HG03439 (cell line): Measurements from ENCODE around the gene PRRT2.
A peak's percentile ranks its signal among the peaks of the same experiment; 100 is the strongest.
"Not testable (repeated sequence)": the region's sequence is repeated elsewhere in the genome, so short reads cannot be mapped to it uniquely, and the experiment has no call there.

Experiments
- ATAC-seq: cut with Tn5 transposase; IDR thresholded peaks from one replicate; pipeline ENCODE4 v1.9.1; 2021; ENCODE audit warnings: mild to moderate bottlenecking, moderate library complexity; ENCODE audit not compliant: unreplicated experiment

The PRRT2 gene

DNA sequence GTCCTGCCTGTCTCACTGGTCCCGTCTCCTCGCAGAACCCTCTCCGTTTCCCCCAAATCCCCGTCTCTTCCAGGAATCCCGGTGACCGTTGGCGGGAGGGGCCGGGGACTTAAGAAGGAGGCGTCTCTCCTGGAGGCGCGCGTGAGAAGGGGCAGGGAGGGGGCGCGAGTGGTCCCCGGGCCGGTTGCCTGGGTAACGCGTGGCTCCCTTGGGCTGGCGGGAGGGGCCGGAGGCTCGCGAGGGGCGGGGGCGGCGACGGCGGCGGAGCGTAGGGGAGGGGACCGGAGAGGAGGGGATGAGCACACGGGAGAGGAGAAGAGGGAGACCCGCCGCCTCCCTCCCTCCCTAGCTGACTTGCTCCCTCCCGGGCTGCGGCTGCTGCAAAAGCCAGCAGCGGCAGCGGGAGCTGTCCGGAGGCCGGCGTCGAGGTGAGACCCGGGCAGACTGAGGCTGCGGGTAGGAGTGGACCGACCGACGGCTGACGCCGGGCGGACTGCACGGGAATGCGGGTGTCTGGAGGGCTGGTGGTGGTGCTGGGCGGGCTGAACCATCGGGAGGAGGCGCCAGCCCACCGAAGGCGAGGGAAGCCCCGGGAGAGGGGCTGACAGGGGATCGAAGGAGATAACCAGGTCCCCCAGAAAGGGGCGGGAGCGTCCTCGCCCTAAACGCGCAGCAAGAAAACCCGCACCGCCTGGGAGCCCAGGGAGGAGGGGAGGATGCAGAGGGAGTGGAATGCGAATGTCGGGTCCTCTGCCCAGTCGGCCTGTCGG lies at the start of gene PRRT2:
PRRT2 (plus strand) TSS at position 298 of the 770 bp plus-strand sequence. CDS start 862 bp downstream, outside the sequence.
- no peak for ATAC-seq

DNA sequence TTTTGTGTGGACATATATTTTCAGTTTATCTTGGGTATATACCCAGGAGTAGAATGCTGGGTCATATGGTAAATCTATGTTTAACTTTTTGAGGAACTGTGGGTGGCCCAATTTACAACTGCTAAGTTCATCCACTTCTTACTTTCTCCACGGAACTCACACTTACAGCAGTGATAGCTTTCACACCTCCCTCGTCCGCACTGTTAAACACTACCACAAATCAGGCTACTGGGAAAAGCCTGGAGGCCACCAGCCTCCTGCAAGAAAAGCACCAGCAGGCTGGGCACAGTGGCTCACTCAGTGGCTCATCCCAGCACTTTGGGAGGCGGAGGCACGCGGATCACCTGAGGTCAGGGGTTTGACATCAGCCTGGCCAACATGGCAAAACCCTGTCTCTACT lies 48.7 kb upstream of the PRRT2 start:
- no peak for ATAC-seq

DNA sequence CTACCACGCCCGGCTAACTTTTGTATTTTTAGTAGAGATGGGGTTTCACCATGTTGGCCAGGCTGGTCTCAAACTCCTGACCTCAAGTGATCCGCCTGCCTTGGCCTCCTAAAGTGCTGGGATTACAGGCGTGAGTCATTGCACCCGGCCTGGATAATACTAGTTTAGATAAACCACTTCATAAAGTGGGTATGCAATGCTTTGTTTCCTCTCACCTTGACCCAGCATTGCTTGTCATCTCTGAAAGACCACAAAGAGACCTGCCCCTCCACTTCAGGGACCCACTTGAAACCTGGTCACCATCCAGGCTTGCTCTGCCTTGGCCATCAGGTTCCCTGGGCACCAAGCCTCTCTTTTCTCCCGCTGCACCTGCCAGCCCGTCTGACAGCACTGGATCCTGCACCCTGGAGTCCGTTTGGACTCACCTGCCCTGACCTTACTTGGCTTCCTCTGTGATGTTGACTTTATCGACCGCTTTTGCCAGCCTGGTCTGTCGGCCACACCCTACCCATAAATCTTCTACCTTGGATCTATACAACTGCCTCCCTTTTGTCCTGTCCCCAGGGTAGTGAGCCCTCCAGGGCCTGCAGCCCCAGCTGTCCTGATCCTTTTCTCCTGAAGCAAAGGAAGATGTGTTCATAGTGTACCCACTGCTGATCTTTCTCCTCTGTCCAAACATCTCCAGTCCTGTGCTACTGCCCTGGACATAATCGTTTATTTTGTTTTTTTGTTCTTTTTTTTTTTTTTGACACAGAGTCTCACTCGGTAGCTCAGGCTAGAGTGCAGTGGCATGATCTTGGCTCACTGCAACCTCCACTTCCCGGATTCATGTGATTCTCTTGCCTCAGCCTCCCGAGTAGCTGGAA lies 46.6 kb upstream of the PRRT2 start:
- ATAC-seq, result no peak

DNA sequence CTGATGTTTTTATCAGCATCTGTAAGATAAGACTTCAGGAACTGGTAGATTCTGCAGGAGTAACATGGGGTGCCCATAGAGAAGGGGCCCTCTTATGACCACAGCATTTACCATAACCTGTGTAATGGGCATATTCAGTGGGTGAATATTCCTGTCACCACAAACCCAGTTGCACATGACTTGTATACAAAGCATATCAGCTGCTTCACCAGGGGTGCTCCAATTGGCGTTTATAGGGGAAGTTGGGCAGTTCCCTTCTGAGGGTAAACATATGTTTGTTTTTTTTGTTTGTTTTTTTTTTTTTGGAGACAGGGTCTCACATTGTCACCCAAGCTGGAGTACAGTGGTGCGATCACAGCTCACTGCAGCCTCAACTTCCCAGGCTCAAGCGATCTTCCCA lies 45.4 kb upstream of the PRRT2 start:
- ATAC-seq, result no peak

DNA sequence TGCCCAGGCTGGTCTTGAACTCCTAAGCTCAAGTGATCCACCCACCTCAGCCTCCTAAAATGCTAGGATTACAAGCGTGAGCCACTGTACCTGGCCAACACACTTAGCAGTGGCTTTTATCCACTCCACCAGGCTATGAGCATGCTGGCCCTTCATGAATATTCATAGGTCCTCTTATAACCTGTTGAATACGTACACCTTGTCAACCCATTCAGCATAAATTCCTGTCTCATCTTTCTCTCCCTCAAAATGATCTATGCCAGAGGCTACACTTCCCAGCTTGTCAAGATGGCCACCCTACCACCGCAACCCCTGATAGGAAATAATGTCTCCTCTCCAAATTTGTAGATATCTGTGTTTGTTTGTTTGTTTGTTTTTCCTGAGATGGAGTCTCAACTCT lies 44.9 kb upstream of the PRRT2 start:
- ATAC-seq, result no peak

- ATAC-seq, result no peak
Measured at GRCh38 chr16:29769507-29769906, 42.5 kb upstream of the PRRT2 start.

GRCh38 chr16:29770250-29770929 lies 41.6 kb upstream of the PRRT2 start:
- ATAC-seq, result no peak

GRCh38 chr16:29772330-29772729 lies 39.7 kb upstream of the PRRT2 start:
- not testable (repeated sequence) for ATAC-seq

DNA sequence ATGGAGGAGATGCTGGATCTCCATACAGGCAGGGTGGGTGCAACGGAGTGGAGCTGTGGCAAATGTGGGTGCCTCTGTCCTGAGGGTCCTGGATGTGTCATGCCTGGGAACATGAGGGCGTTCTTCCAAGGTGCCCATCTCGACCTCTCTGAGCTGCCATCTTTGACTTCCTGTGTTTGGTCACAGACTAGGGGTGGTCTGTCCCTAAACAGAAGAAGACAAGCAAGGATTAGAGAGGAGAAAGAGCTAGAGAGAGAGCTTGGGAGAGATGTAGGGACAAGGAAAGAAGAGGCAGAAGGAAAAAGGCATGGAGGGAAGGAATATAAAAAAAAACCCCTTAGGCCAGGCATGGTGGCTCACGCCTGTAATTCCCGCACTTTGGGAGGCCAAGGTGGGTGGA lies 37.3 kb upstream of the PRRT2 start:
- no peak for ATAC-seq

- no peak for ATAC-seq
Measured at GRCh38 chr16:29775742-29776408, 36.1 kb upstream of the PRRT2 start.

DNA sequence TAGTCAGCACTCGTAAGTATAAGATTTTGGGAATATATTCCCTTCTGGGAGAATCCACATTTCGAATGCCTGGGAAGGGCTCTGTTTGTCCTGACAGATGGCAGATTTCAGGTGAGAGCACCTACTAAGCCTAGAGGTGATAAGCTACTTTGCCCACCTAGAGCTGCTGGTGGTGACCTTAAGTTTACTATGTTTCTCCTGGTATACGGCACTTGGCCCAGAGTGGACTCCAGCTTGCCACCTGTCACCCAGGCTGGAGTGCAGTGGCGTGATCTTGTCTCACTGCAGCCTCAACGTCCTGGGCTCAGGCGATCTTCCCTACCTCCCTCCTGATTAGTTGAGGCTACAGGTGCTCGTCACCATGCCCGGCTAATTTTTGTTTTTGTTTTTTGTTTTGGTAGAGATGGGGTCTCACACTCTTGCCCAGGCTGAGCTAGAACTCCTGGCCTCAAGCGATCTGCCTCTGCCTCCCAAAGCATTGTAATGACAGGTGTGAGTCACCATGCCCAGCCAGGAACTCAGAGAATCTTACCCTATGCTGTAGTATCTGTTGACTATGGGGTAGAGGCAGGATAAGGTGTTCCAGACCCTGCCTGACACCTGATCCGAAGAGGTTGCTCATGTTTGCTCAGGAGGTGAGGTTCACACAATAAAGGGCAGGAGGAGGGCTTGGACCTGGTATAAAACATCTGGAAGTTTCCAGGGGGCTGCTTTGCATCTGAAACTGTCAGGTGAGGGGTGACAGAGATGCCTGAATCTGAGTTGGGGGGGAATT lies 34.2 kb upstream of the PRRT2 start, which contains the start of gene ZG16:
ZG16 (plus strand) TSS at position 681 of the 775 bp plus-strand sequence. CDS start 1,011 bp downstream, outside the sequence.
- ATAC-seq, result no peak

GRCh38 chr16:29779474-29779873 lies 32.5 kb upstream of the PRRT2 start:
- ATAC-seq, result no peak

- ATAC-seq, result not testable (repeated sequence)
Measured at GRCh38 chr16:29783094-29783953, 28.7 kb upstream of the PRRT2 start.

DNA sequence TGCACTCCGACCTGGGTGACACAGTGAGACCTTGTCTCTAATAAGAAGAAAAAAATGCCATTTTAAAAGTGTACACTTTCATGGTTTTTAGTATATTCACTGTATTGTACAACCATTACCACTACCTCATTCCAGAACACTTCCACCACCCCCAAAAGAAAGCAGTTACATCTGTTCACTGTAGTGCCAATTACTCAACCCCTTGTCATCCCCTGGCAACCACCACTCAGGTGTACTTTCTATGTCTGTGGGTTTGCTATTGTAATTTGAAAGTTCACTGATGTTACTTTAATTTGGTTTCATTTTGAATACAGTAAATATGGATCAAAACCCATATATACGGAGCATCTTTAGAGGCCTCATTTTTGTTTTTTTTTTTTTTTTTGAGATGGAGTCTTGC lies 27.8 kb upstream of the PRRT2 start:
- no peak for ATAC-seq

- no peak for ATAC-seq
Measured at GRCh38 chr16:29784901-29785500, 27.0 kb upstream of the PRRT2 start.

DNA sequence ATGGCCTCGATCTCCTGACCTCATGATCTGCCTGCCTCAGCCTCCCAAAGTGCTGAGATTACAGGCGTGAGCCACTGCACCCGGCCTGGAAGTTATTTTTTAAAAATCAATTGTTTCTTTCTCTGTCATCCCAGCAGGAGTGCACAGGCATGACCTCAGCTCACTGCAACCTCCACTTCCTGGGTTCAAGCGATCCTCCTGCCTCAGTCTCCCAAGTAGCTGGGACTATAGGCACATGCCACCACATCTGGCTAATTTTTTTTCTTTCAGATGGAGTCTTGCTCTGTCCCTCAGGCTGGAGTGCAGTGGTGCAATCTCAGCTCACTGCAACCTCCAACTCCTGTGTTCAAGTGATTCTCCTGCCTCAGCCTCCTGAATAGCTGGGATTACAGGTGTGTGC lies 24.8 kb upstream of the PRRT2 start:
- ATAC-seq, result not testable (repeated sequence)

- ATAC-seq, result no peak
Measured at GRCh38 chr16:29789775-29790182, 22.2 kb upstream of the PRRT2 start.

- ATAC-seq, result peak; percentile 91
Measured at GRCh38 chr16:29790183-29790948, 21.6 kb upstream of the PRRT2 start, which contains the start of gene KIF22. Gene KIF22, plus strand, starts transcription at chr16:29790751. Its CDS starts 9 bp downstream, at chr16:29790760.
